Duodenal mucosa (tissue), 2 donors: ENCODE results near the gene ENTPD3.

Experiments
- H3K27ac ChIP-seq: one replicate; pipeline ENCODE4 v1.7.0; 2013; ENCODE audit warnings: low read depth, low read length
- H3K27me3 ChIP-seq, 2 donors: one replicate each; pipeline ENCODE4 v1.7.0; 2013; ENCODE audit warnings: low read length in 2 of 2, control low read depth in 1 of 2; ENCODE audit not compliant: insufficient read depth in 2 of 2, control insufficient read depth in 1 of 2
- H3K36me3 ChIP-seq, 2 donors: one replicate each; pipeline ENCODE4 v1.7.0; 2013; ENCODE audit warnings: low read length in 2 of 2, control low read depth in 1 of 2; ENCODE audit not compliant: insufficient read depth in 2 of 2, control insufficient read depth in 1 of 2
- H3K4me1 ChIP-seq, 2 donors: one replicate each; pipeline ENCODE4 v1.7.0; 2013; ENCODE audit warnings: low read length in 2 of 2, control low read depth in 1 of 2; ENCODE audit not compliant: insufficient read depth in 2 of 2, control insufficient read depth in 1 of 2
- H3K4me3 ChIP-seq, 2 donors: one replicate each; pipeline ENCODE4 v1.7.0; 2013; ENCODE audit warnings: low read length in 2 of 2, low read depth in 1 of 2
- H3K9ac ChIP-seq, 2 donors: one replicate each; pipeline ENCODE4 v1.7.0; 2013; ENCODE audit warnings: low read length in 2 of 2, low read depth in 1 of 2
- H3K9me3 ChIP-seq, 2 donors: one replicate each; pipeline ENCODE4 v1.7.0; 2013; ENCODE audit warnings: low read length in 2 of 2, control low read depth in 1 of 2; ENCODE audit not compliant: control insufficient read depth in 1 of 2

Gene ENTPD3

DNA sequence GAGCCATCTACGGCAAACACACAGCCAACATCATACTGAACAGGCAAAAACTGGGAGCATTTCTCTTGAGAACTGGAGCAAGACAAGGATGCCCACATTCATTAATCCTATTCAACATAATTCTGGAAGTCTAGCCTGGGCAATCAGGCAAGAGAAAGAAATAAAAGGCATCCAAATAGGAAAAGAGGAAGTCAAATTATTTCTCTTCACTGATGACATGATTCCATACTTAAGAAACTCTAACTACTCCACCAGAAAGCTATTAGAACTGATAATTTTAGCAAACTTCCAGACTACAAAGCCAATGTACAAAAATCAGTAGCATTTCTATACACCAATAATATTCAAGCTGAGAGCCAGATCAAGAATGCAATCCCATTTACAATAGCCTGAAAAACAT is 17.3 kb upstream of the ENTPD3 start:
- H3K9ac ChIP-seq = no peak overlapping the region
- no peak overlapping the region for H3K4me3 ChIP-seq
- no peaks in the 10 kb centered on the region for H3K4me1 ChIP-seq
- H3K9me3 ChIP-seq = no peaks in the 10 kb centered on the region
- no peak overlapping the region for H3K27ac ChIP-seq
- H3K27me3 ChIP-seq = no peaks in the 10 kb centered on the region
- no peaks in the 10 kb centered on the region for H3K36me3 ChIP-seq

- Histone ChIP-seq H3K27me3 (no peaks in the 10 kb centered on the region), H3K9ac (no peak overlapping the region), H3K4me3 (no peak overlapping the region), H3K27ac (no peak overlapping the region), H3K36me3 (no peaks in the 10 kb centered on the region), H3K4me1 (no peaks in the 10 kb centered on the region), H3K9me3 (no peaks in the 10 kb centered on the region)
Observed at GRCh38 chr3:40377822-40378221, 9.2 kb upstream of the ENTPD3 start.

DNA sequence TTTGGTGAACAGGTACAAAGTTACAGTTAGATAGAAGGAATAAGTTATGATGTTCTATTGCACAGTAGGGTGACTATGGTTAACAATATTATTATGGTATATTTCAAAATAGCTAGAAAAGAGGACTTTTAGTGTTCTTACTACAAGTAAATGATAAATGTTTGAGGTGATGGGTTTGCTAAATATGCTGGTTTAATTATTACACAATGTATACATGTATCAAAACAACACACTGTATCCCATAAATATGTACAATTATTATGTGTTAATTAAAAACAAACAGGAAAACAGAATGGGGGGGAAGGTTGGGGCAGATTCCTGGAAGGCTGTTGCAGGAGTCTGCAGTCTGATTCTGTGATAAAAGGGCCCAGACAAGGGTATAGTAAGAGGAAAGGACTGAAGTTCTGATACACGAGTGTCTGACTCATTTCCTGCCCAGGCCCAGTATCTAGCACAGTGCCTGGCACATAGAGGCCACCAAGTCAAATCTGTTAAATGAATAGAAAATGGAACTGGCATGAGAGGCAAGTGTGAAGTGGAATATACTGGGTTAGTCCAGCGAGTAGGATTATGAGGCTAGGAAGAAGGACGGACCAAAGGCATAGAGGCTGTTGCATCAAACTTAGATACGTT is 7.2 kb upstream of the ENTPD3 start:
- H3K4me1 ChIP-seq = no peaks in the 10 kb centered on the region
- no peak overlapping the region for H3K4me3 ChIP-seq
- no peak overlapping the region for H3K9ac ChIP-seq
- H3K27ac ChIP-seq = no peak overlapping the region
- no peaks in the 10 kb centered on the region for H3K27me3 ChIP-seq
- no peaks in the 10 kb centered on the region for H3K9me3 ChIP-seq
- no peaks in the 10 kb centered on the region for H3K36me3 ChIP-seq

DNA sequence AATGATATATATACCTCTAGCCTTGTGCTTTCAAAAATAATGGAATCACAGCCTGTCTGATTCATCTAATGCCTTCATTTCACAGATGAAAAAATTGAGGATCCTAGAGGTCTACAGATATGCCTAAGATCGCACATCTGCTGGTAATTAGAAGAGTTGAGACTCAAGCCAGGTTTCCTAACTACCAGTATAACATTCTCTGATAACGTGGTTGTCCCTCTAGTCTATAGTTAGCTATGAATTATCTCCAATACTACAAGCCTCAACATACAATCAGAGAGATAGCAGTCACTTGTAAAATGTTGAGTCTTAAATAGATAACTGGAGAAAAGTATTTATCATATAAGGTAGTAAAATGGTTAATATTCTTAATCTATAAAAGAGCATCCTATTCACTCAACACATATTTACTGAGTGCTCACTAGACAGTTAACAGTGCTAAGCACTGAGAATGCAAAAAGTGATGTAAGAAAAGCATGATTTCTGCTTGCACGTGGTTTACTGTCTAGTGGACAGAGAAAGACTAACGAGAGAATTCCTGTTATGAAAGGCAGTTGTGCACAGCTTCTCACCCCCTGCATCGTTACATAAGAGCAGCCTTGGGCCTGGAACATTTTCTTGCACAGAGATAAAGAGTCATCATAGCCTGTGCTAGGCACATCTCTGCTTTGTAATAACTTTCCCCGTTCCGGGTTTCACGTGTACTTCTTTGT is 4.9 kb upstream of the ENTPD3 start:
- H3K27me3 ChIP-seq = peaks cover 0 to 4% of the 10 kb centered on the region in 2 donors
- no peak overlapping the region for H3K9ac ChIP-seq
- no peak overlapping the region for H3K27ac ChIP-seq
- no peaks in the 10 kb centered on the region for H3K36me3 ChIP-seq
- no peaks in the 10 kb centered on the region for H3K9me3 ChIP-seq
- no peak overlapping the region for H3K4me3 ChIP-seq
- H3K4me1 ChIP-seq = peaks cover 4% of the 10 kb centered on the region in 2 donors

DNA sequence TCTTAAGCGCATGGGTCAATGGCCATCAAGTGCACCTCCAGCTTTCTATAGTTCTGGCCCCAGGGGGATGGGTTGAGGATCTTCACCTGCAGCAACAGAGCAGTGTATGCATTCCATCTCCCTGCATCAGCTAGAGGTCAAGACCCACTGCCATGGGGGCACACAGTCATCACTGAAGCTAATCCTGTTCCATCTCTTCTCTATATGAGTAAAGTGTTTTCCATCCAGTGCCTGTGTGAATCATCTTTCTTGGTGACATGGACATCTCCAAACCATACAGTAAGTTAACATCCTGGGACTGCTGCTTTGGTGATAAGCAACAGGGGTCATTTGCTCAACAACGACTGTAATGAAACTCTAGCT is 4.4 kb upstream of the ENTPD3 start:
- no peak overlapping the region for H3K9ac ChIP-seq
- H3K36me3 ChIP-seq = no peaks in the 10 kb centered on the region
- peaks cover 3 to 9% of the 10 kb centered on the region in 2 donors for H3K27me3 ChIP-seq
- H3K4me3 ChIP-seq = no peak overlapping the region
- H3K9me3 ChIP-seq = no peaks in the 10 kb centered on the region
- peaks cover 4 to 7% of the 10 kb centered on the region in 2 donors for H3K4me1 ChIP-seq
- no peak overlapping the region for H3K27ac ChIP-seq

- H3K27me3 ChIP-seq = peaks cover 3 to 17% of the 10 kb centered on the region in 2 donors
- H3K9me3 ChIP-seq = no peaks in the 10 kb centered on the region
- H3K9ac ChIP-seq = no peak overlapping the region
- peaks cover 4 to 7% of the 10 kb centered on the region in 2 donors for H3K4me1 ChIP-seq
- no peaks in the 10 kb centered on the region for H3K36me3 ChIP-seq
- no peak overlapping the region for H3K27ac ChIP-seq
- H3K4me3 ChIP-seq = no peak overlapping the region
Observed at GRCh38 chr3:40386213-40386612, 771 bp upstream of the ENTPD3 start.

DNA sequence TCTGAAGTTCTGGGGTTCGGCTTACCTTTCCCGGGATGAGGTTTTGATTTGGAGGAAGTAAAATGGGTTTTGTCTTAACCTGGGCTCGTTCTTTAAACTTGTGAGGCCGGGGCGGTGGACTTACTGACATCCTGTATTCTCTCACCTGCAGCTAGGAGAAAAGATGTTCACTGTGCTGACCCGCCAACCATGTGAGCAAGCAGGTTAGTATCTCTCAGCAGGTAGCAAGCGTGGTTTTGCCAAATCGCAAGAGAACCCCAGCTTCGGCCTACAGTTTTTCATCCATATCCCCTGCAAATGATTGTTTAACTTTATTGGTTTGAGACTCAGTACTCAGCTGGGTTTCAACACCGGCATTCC is 891 bp downstream of the ENTPD3 start:
- Histone ChIP-seq H3K9ac (no peak overlapping the region), H3K9me3 (no peaks in the 10 kb centered on the region), H3K4me3 (no peak overlapping the region), H3K27ac (no peak overlapping the region), H3K36me3 (no peaks in the 10 kb centered on the region), H3K27me3 (peaks cover 3 to 17% of the 10 kb centered on the region in 2 donors), H3K4me1 (peaks cover 4 to 7% of the 10 kb centered on the region in 2 donors)

GRCh38 chr3:40396406-40396805 is 9.4 kb downstream of the ENTPD3 start:
- no peak overlapping the region for H3K4me3 ChIP-seq
- no peak overlapping the region for H3K27ac ChIP-seq
- H3K9me3 ChIP-seq = peaks cover 0 to 2% of the 10 kb centered on the region in 2 donors
- no peaks in the 10 kb centered on the region for H3K36me3 ChIP-seq
- no peak overlapping the region for H3K9ac ChIP-seq
- H3K27me3 ChIP-seq = no peaks in the 10 kb centered on the region
- no peaks in the 10 kb centered on the region for H3K4me1 ChIP-seq

DNA sequence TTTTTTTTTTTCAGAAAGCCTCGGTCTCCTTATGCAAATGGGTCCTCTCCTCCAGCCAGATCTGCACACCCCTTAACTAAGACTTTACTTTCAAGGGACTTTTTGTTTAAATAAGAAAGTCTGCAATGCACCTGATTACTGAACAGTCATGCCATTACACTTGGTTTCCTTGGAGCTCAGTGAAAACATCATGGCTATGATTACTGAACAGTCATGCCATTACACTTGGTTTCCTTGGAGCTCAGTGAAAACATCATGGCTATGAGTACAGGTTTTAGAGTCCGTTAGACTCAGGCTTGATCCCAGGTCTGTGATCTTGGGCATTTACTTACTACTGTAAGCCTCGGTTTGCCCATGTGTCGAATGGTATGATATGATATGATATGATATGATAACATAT is 10.1 kb downstream of the ENTPD3 start:
- H3K36me3 ChIP-seq = no peaks in the 10 kb centered on the region
- H3K27ac ChIP-seq = no peak overlapping the region
- no peak overlapping the region for H3K9ac ChIP-seq
- H3K4me1 ChIP-seq = no peaks in the 10 kb centered on the region
- no peaks in the 10 kb centered on the region for H3K27me3 ChIP-seq
- H3K4me3 ChIP-seq = no peak overlapping the region
- H3K9me3 ChIP-seq = peaks cover 0 to 2% of the 10 kb centered on the region in 2 donors

DNA sequence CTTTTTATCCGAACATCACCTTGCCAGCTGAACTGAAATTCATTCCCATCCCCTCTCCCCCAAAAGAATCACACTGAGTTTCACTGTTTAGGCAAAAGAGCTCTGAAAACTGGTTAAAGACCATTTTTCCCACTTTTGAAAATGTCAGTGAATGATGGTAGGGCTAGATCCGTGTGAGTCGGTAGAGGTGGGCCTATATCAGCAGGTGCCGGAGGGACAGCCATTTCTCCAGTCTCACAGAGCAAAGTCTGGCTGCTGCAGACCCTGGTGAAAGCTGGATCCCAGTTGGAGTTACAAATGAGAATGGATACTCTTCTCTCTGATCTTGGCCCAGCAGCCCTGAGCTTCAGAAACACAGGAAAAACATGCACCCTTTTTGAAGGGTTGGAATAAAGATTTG is 10.9 kb downstream of the ENTPD3 start:
- H3K9ac ChIP-seq = no peak overlapping the region

More for the DNA sequence above, 10.9 kb downstream of the ENTPD3 start:
- no peaks in the 10 kb centered on the region for H3K4me1 ChIP-seq
- peaks cover 0 to 2% of the 10 kb centered on the region in 2 donors for H3K9me3 ChIP-seq
- H3K27ac ChIP-seq = no peak overlapping the region
- H3K27me3 ChIP-seq = no peaks in the 10 kb centered on the region
- H3K36me3 ChIP-seq = no peaks in the 10 kb centered on the region
- H3K4me3 ChIP-seq = no peak overlapping the region
